Anterior cingulate cortex (tissue), 58 donors: ENCODE data around the gene CTSC.

ENCODE experiments used
- DNase-seq, 58 donors: peaks; one replicate each; lab custom pipeline; 2025; lab: John Stamatoyannopoulos, UW

CTSC gene

GRCh38 chr11:88337181-88337986 is at the start of gene CTSC:
Gene CTSC (minus strand): TSS chr11:88337736. CDS start chr11:88337672, 64 bp downstream.
- DNase-seq, result peak in 57 of 58 donors; percentile 6 to 85 (median 58)

- DNase-seq, result no peak
Measured at GRCh38 chr11:88384669-88385005, 47.1 kb upstream of the CTSC start.

GRCh38 chr11:88384004-88384668 is 46.6 kb upstream of the CTSC start:
- DNase-seq, result no peak

GRCh38 chr11:88383447-88383846 is 45.9 kb upstream of the CTSC start:
- DNase-seq, result no peak

- DNase-seq, result no peak
Measured at GRCh38 chr11:88379130-88379529, 41.6 kb upstream of the CTSC start.

- no peak for DNase-seq
Measured at GRCh38 chr11:88378422-88379066, 41.0 kb upstream of the CTSC start.

GRCh38 chr11:88377646-88378045 is 40.1 kb upstream of the CTSC start:
- no peak for DNase-seq

- no peak for DNase-seq
Measured at GRCh38 chr11:88377144-88377543, 39.6 kb upstream of the CTSC start.

- DNase-seq, result no peak
Measured at GRCh38 chr11:88375927-88376470, 38.5 kb upstream of the CTSC start.

GRCh38 chr11:88370782-88371181 is 33.2 kb upstream of the CTSC start:
- no peak for DNase-seq

GRCh38 chr11:88367310-88367709 is 29.8 kb upstream of the CTSC start:
- no peak for DNase-seq

GRCh38 chr11:88363648-88364065 is 26.1 kb upstream of the CTSC start:
- no peak for DNase-seq

GRCh38 chr11:88363004-88363403 is 25.5 kb upstream of the CTSC start:
- DNase-seq, result no peak

GRCh38 chr11:88360141-88360540 is 22.6 kb upstream of the CTSC start:
- no peak for DNase-seq

- DNase-seq, result no peak
Measured at GRCh38 chr11:88359541-88359940, 22.0 kb upstream of the CTSC start.

GRCh38 chr11:88359114-88359513 is 21.6 kb upstream of the CTSC start:
- DNase-seq, result no peak

- no peak for DNase-seq
Measured at GRCh38 chr11:88358040-88358431, 20.5 kb upstream of the CTSC start.

- no peak for DNase-seq
Measured at GRCh38 chr11:88357323-88358039, 19.9 kb upstream of the CTSC start.

GRCh38 chr11:88355887-88356286 is 18.4 kb upstream of the CTSC start:
- DNase-seq, result no peak

GRCh38 chr11:88354912-88355311 is 17.4 kb upstream of the CTSC start:
- no peak for DNase-seq
